PFSK-1 (cell line): ENCODE measurements around the gene IRF7.

Experiments used
- POLR2AphosphoS5 ChIP-seq: IDR thresholded peaks from 2 replicates; pipeline ENCODE4 v1.6.1; 2012; ENCODE audit warnings: low read depth, mild to moderate bottlenecking, control low read depth, low read length, moderate library complexity
- TAF1 ChIP-seq: IDR thresholded peaks from 2 replicates; pipeline ENCODE4 v1.6.1; 2012; ENCODE audit warnings: low read length, control low read depth, borderline replicate concordance; ENCODE audit not compliant: insufficient read depth
- TF ChIP-seq, protein P1 (sequence below), 2 experiments: IDR thresholded peaks; 2 replicates each; pipeline versions ENCODE4 v1.6.1 to v1.8.0; 2011 to 2012; ENCODE audit warnings: low read depth in 2 of 2, low read length in 2 of 2, control low read depth in 1 of 2, inconsistent platforms in 1 of 2, mild to moderate bottlenecking in 1 of 2, moderate library complexity in 1 of 2; ENCODE audit not compliant: insufficient read depth in 1 of 2

DNA sequence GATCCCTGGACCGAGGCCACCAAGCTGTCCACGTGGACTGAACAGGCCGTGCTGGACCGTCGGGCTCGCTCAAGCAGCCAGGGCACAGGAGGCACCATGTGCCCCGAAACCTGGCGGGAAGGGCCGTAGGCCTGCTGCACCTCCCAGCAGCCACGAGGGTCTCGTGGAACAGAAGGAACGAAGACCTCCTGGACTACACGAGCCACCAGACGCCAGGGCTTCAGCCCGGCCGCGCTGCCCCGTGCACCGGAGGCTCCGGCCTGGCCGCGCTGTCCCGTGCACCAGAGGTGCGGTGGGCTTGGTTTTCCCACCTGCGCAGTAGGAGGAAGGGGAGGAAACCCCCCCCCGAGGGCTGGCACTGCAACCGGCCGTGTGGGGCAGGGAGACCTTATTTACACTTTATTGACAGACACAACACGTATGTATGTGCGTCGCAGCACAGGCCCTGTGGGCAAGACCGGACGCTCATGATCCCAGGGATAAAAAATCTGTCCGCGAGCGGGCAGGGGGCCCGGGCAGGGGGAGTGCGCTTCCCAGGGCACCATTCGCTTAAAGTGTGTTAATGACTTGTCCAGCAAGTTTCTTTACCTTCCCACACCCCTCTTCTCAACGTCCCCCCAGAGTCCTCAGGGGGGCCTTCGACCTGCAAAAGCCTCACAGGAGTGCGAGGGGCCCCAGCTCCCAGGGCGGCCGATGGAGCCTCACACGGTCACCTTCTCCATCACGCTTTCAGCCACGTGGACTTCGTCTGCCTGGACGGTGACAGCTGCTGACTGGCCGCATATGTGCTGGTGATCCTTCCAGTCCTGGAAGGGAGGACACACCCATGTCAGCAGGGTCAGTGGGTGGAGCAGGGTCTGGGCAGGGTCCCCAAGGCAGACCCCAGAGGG is 28.3 kb upstream of the IRF7 start:
- no peak for TF ChIP-seq TAF1
- TF ChIP-seq, protein P1, sequence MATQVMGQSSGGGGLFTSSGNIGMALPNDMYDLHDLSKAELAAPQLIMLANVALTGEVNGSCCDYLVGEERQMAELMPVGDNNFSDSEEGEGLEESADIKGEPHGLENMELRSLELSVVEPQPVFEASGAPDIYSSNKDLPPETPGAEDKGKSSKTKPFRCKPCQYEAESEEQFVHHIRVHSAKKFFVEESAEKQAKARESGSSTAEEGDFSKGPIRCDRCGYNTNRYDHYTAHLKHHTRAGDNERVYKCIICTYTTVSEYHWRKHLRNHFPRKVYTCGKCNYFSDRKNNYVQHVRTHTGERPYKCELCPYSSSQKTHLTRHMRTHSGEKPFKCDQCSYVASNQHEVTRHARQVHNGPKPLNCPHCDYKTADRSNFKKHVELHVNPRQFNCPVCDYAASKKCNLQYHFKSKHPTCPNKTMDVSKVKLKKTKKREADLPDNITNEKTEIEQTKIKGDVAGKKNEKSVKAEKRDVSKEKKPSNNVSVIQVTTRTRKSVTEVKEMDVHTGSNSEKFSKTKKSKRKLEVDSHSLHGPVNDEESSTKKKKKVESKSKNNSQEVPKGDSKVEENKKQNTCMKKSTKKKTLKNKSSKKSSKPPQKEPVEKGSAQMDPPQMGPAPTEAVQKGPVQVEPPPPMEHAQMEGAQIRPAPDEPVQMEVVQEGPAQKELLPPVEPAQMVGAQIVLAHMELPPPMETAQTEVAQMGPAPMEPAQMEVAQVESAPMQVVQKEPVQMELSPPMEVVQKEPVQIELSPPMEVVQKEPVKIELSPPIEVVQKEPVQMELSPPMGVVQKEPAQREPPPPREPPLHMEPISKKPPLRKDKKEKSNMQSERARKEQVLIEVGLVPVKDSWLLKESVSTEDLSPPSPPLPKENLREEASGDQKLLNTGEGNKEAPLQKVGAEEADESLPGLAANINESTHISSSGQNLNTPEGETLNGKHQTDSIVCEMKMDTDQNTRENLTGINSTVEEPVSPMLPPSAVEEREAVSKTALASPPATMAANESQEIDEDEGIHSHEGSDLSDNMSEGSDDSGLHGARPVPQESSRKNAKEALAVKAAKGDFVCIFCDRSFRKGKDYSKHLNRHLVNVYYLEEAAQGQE (IDR thresholded peaks at IDR 0.05; ENCODE audit: insufficient read depth in 1 of 2, low read depth in 2 of 2, low read length in 2 of 2): no peak
- no peak for TF ChIP-seq POLR2AphosphoS5
